ENCODE data around the gene CSE1L. TPM values are rescaled to one million over a fixed set of nuclear protein-coding genes. Genes with fewer than 3 reads are reported as not detected.

Gene CSE1L
- total RNA-seq, 4 donors from 2014 or later = 35.8 to 55.6 (median 42.2) TPM

DNA sequence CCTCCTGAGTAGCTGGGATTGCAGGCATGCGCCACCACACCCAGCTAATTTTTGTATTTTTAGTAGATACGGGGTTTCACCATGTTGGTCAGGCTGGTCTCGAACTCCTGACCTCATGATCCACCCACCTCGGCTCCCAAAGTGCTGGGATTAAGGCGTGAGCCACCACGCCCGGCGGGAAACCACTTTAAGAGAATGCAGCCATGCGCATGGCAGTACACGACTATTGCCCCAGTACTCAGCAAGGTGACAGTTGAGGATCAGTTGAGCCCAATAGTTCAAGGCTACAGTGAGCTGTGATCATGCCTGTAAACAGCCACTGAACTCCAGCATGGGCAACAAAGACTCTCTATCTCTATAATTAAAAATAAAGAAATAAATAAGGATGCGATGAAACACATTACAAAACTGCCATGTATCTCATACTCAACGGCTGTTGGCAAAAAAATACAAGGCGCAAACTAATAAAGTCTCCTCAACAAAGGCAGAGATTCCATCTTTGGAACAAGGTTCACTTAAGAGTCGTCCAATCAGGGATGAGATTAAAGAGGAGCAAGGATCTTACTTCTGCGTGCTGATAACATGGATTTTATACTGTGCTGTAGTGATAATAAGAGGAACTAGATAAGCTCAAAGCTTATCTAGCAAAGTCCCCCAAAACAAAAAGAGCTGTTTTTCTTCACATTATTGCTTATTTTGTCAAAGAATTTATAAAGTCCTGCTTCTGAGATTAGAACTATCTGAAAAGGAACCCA, 90.9 kb downstream of the CSE1L start:
- no peak overlapping the region for H3K27ac ChIP-seq
- peaks cover 0 to 47% of the 10 kb centered on the region in 2 donors for H3K36me3 ChIP-seq
- H3K9me3 ChIP-seq = no peaks in the 10 kb centered on the region
- TF ChIP-seq CTCF (IDR thresholded peaks at IDR 0.05) = no peak
- no peak for TF ChIP-seq EP300 (IDR thresholded peaks at IDR 0.05)
- no peak for TF ChIP-seq POLR2A (IDR thresholded peaks at IDR 0.05)
- no peak for TF ChIP-seq POLR2AphosphoS5 (IDR thresholded peaks at IDR 0.05)
- no peak for ATAC-seq
- H3K4me3 ChIP-seq = no peak overlapping the region
- WGBS, 2 donors (ENCODE audit: low coverage in 1 of 2) = 86 to 89% methylated on average over 6 to 8 of the region's 15 CpGs
- peaks cover 0 to 32% (median 3%) of the 10 kb centered on the region in 3 donors for H3K4me1 ChIP-seq
- no peaks in the 10 kb centered on the region for H3K27me3 ChIP-seq

DNA sequence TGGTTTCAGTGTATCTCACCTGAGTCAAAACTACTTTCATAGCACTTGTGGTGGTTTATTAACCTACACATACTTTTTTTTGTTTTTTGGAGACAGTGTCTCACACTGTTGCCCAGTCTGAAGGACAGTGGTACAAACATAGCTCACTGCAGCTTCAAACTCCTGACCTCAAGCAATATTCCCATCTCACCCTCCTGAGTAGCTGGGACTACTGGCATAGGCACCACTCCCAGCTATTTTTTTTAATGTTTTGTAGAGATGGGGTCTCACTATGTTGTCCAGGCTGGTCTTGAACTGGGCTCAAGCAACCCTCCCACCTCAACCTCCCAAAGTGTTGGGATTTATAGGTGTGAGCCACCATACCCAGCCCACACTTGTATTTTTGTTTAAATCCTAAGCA, 92.3 kb downstream of the CSE1L start:
- no peaks in the 10 kb centered on the region for H3K9me3 ChIP-seq
- no peak for TF ChIP-seq POLR2AphosphoS5 (IDR thresholded peaks at IDR 0.05)
- no peak for ATAC-seq
- H3K27ac ChIP-seq = no peak overlapping the region
- H3K27me3 ChIP-seq = no peaks in the 10 kb centered on the region
- H3K36me3 ChIP-seq = peaks cover 0 to 49% of the 10 kb centered on the region in 2 donors
- no peak overlapping the region for H3K4me3 ChIP-seq
- peaks cover 0 to 21% (median 0%) of the 10 kb centered on the region in 3 donors for H3K4me1 ChIP-seq

DNA sequence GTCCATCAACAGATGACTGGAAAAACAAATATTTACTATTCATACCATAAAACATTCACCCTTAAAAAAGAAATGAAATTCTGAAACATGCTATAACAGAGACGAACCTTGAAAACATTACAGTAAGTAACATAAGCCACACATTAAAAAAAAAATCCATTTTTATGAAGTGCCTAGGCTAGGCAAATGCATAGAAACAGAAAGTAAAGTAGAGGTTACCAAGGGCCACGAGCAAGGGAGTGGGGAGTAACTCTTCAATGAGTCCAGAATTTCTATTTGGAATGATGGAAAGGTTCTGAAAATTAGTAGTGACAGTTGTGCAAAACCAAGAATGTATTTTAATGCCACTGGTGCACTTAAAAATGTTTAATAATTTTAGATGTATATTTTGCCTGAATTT, 94.3 kb downstream of the CSE1L start:
- Histone ChIP-seq H3K9me3 (no peaks in the 10 kb centered on the region), H3K36me3 (peaks cover 0 to 42% of the 10 kb centered on the region in 2 donors), H3K27me3 (no peaks in the 10 kb centered on the region), H3K27ac (no peak overlapping the region), H3K4me1 (peaks cover 0 to 18% (median 0%) of the 10 kb centered on the region in 3 donors), H3K4me3 (no peak overlapping the region)
- WGBS, 2 donors (ENCODE audit: low coverage in 1 of 2) = 17 to 43% methylated on average over 1 to 2 of the region's 2 CpGs
- TF ChIP-seq EP300 (IDR thresholded peaks at IDR 0.05) (no peak), POLR2AphosphoS5 (IDR thresholded peaks at IDR 0.05) (no peak), POLR2A (IDR thresholded peaks at IDR 0.05) (no peak), CTCF (IDR thresholded peaks at IDR 0.05) (no peak)
- ATAC-seq = no peak

DNA sequence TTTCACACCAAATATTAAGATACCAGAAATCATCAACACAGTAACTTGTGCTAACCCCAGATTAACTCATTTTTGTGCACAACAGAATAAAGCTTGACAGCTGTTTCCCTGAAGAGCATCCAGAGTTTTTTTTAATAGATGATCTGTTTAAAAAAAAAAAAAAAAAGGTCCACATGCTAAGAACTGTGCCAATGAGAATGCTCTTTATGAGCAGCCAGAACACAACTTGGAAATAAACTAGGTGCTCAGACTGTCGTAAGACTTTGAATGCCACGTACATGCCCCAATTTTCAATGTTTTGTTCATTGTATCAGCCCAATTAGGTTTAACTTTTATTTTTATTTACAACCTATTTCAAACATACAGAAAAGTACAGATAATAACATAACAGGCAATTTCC, 94.7 kb downstream of the CSE1L start:
- TF ChIP-seq CTCF (IDR thresholded peaks at IDR 0.05) = no peak
- H3K36me3 ChIP-seq = peaks cover 0 to 43% of the 10 kb centered on the region in 2 donors
- H3K27ac ChIP-seq = no peak overlapping the region
- 39 to 44% methylated on average over 2 of the region's 2 CpGs for WGBS, 2 donors (ENCODE audit: low coverage in 1 of 2)
- peaks cover 0 to 18% (median 0%) of the 10 kb centered on the region in 3 donors for H3K4me1 ChIP-seq
- no peaks in the 10 kb centered on the region for H3K9me3 ChIP-seq
- ATAC-seq = no peak
- no peak overlapping the region for H3K4me3 ChIP-seq
- no peaks in the 10 kb centered on the region for H3K27me3 ChIP-seq

Small RNA genes lying within 50 kb of the gene (small RNA-seq; reads per million reads assigned to genes)
- gene SNAP23P1 = 0 reads per million in 4 donors

Other genes with a start within 250 kb of the CSE1L start
- gene PREX1, start 218.3 kb upstream of the CSE1L start, total RNA-seq = 10 to 100 TPM; 16.3 to 35.7 (median 20.0) TPM
- 100 to 1,000 TPM in 1 of 4 donors, 10 to 100 TPM in 3; 42.6 to 101 (median 51.3) TPM for gene ARFGEF2, start 124.6 kb upstream of the CSE1L start, total RNA-seq
- gene STAU1, start 142.0 kb downstream of the CSE1L start, total RNA-seq = 100 to 1,000 TPM in 3 of 4 donors, 10 to 100 TPM in 1; 86.3 to 134 (median 104) TPM
- 10 to 100 TPM; 22.3 to 32.5 (median 29.8) TPM for gene DDX27, start 173.1 kb downstream of the CSE1L start, total RNA-seq
- 10 to 100 TPM; 36.2 to 46.6 (median 41.5) TPM for gene ZNFX1, start 231.7 kb downstream of the CSE1L start, total RNA-seq